NCI-H187 (cell line): ENCODE measurements around the gene MAPK13.
"Not testable (repeated sequence)": the region's sequence is repeated elsewhere in the genome, so short reads cannot be mapped to it uniquely, and the experiment has no call there.

Source experiments
- DNase-seq, 2 experiments: peaks; one replicate each; lab custom pipeline; 2025; lab: John Stamatoyannopoulos, UW

The MAPK13 gene

DNA sequence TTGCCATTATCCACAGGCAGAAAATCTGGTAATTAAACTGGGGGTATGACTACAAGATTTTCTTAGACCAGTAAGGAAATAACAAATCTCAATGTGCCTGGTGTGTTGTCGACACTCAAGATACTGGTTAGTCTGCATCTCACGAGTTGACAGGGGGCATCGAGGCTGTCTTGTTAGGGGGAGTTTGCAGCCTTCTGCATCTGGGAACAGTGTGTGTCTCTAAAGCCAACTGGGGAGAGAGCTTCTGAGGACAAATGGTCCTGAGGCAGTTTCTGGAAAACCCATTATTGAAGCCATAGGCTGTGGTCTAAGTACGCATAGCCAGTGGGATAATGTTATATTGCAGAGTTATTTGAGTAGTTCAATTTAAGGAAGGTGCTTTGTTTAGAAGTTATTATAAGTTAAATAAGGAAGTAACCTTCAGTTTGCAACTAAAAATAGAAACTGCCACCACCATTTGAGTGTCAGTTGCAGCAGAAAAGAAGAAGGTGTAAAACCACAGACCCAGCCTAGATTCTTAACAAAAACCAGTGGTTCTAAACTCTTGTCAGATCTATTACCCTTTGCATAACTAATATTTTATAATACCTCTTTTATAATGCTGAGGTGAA is 15.4 kb upstream of the MAPK13 start:
- no peak for DNase-seq

DNA sequence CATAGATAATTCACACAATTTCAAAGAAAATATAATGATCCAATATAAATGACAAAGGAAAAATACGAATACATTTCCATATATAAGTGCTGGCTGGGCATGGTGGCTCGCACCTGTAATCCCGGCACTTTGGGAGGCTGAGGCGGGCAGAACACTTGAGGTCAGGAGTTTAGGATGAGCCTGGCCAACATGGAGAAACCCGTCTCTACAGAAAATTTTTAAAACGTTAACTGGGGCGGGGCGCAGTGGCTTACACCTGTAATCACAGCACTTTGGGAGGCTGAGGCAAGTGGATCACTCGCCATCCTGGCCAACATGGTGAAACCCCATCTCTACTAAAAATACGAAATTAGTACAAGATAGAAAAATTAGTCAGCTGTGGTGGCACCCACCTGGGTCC is 14.9 kb upstream of the MAPK13 start:
- DNase-seq: no peak

DNA sequence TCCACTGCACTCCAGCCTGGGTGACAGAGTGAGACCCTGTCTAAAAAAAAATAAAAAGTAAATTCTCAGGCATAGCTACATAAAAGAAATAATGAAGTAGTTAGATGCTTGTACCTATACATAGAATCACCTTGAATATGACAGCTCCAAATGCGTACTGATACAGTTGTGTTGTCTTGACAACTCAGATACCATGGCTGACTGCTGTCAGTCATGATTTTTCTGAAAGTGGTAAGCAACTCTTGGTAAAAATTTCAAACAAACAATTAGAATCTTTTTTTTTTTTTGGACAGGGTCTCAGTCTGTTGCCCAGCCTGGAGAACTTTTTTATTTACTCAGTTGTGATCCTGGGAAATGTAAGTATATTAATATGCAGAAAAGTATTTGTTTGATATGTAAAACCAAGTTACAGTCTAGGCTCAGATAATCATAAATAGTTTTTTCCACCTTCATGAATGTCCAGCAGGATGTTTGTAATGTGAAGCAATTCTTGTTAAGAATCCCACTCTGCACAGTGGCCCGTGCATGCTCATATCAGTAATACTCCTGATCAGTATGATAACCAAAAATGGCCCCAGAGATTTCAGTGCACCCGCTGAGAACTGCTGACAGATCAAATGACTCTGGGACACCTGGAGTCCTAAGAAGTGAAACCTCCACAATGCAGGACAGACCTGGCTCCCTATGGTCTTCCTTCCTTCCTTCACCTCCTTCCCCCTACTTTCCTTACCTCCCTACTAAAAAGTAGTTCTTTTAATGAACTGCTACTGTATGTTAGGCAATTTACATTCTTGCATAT is 14.0 kb upstream of the MAPK13 start:
- DNase-seq: no peak

DNA sequence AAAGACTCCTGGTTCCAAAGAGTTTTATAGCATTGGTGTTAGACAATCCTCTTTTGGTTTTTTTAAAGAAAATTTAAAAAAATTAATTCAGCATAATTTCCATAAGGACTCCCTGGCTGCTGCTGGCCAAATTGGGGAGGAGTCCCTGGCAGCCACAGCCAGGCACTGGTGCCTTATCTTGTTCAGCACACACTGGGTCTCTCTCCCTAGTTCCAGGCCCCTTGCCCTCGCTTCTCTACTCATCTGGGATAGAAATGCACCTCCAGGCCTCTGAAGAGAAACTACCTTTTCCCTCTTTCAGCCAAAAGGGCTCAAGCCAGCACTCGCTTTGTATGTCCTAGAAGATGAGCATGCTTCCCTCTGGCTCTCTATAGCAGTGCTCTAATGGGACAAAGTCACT is 13.4 kb upstream of the MAPK13 start:
- no peak for DNase-seq

DNA sequence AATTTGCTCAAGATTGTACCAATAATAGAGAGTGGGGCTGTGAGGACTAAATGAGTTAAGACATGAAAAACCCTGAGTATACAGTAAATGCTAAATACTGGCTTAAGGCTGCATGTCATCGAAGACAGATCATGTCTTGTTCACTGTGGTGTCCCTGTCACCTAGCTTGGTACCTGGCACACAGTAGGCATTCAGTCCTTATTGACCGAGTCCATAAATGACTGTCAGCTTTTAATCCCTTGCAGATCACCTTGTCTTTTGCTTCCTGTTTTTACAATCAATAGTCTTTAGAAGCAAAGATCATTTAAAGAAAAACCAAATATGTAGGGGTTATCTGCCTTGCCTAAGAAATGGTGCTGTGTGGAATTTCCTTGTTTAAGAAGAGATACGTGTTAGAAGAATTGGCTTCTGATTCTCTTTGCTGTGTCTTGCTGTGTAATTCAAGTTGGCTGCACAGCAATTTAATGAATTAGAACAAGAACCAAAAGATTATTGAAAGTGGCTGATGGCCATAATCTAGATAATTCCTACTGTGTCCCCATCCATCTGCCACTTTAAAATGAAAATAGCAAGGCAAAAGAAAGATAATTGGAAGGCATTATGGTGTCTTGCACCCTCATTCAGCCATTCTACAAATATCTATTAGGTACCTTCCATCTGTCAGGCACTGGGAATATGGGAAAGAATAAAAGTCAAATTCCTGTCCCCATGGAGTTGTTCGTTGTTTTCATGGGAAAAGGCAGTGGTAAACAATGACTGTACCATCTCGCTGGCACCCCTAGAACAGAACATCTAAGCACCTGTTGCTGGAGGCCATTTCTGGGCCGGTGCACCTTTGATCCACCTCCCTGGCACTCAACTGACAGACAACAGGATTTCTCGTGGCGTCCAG is 12.4 kb upstream of the MAPK13 start:
- DNase-seq: no peak

DNA sequence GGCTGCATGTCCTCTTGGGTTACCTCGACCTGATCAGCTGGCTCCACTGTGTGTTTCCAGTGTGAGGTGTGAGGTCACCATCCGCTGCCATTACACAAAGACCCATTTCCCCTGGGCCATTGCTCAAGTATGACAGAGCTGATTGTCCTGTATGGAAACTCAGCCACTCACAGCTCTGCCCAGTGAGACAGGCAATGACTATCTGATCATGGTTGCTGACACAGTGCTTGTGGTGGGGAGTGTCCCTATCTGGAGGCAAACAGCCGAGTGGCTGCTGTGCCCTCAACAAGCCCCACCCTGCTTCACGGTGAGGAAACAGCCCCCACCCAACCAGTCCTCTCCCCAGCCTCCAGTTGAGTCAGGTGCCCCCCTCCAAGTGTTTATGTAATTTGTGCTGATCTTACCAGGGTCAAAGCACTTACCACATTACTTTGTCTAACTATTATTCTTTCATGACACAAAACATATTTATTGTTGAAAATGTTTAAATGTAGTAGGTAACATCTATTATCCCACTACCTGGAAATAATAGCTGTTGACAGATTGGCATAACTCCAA is 11.7 kb upstream of the MAPK13 start:
- no peak for DNase-seq

DNA sequence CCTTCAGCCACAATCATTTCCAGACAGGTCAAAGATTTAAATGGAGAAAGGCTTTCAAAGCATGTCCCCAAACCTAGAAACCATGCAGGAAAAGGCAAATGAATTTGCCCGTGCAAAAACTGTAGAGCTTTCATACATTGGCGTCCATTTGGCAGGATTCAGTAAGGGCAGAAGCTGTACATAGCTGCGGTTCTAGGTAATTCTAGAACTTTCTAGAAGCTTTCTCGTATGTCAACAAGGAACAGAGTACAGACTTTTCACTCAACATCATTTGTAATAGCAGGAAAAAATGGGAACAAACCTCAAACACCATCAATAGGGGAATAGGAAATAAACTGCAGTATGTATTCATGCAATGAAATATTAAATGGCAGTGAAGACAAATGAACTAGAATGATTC is 11.1 kb upstream of the MAPK13 start:
- DNase-seq: no peak

DNA sequence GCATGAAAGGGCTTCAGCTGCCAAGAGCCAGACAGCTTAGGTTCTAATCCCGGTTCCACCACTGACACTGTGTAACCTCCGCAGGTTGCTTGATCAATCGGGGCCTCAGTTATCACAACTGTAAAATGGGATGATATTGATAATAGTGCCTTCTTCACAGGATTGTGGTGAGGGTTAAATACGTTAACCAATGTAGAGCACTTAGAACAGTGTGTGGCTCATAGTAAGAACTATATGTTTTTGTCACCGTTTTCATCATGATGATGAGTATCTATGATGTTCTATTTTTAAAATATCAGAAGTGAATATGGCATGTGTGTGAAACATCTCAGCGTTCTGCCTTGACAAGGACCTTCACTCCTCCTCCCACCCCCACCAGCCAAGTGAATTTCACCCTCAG is 10.3 kb upstream of the MAPK13 start:
- DNase-seq: no peak

DNA sequence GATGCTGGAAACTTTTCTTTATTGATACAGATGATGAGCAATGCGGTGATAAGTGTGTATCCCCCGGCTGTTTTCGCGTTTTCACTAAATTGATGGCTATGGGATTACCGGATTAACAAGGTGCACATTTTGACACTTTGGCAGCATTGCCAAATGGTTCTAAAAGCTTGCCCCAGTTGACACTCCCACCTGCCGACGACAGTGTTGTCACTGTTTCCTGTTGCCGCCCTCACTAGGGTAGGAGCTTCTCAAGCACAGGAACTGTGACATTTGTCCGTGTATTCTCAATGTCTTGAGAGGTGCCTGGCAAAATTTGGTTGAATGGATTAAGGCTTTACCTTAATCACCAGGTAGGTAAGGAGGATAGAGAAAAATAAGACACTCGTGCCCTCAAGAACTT is 9.8 kb upstream of the MAPK13 start:
- no peak for DNase-seq

DNA sequence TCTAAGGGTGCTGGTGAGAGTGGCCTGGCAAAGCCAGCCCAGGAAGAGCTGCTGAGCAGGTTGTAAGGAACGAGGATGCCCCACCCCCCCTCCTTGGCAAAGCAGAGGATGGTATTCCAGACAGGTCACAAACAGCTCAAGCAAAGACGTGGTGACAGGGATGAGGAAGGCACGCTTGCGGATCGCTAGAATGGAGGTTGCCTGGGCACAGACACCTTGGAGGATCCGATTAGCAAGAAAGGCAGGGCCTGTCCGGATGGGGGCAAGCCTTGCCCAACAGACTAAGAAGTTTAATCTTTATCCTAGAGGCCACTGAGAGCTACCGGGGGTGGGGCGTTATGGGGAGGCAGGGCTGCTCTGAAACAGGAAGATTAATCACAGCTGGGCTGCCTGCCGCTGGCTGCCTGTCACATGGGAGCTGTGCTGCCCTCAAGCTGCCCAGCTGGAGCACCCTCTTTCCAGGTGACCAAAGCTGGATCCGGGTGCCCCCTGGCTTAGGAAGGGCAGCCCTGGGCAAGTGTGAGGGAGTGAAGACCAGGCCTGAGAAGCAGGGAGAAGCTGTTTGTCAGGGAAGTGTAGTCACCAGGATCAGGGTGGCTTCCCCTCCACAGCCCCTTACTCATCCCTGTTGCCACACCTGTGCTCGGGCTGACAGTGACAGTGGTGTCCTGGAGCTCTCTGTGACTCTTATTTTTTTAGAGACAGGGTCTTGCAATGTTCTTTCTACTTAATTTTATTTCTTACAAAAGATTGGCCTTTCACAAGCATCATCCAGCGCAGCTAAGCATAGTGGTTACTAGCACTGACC is 9.1 kb upstream of the MAPK13 start:
- no peak for DNase-seq

DNA sequence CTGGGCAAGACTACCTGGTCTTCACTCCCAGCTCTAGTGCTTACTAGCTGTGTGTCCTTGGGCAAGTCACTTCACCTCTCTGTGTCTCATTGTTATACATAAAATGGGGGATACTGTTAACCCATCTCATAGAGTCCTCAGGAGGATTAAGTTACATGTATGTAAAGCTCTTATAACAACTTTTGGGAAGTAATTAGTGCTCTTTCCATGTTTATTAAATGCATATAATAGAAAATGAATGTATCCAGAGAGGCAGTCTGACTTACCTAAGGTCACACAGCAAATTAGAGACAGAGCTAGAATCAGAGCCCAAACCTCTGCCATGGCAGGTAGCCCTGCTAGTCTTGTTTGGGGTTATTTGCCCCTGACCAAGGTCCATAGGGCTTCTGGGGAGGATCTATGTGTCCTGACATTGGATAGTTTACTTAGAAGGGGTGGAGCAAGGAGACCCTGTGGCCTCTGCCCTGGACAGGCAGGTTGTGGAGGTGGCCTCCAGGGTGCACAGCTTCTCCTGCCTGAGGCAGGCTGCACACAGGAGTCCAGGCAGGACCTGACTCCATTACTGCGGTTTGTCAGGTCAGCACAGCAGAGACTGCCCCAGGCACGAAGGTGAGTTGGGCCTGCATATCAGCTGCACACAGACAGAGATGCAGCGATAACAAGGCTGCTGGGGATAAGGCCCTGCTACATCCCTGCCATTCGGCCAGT is 8.4 kb upstream of the MAPK13 start:
- DNase-seq: no peak

DNA sequence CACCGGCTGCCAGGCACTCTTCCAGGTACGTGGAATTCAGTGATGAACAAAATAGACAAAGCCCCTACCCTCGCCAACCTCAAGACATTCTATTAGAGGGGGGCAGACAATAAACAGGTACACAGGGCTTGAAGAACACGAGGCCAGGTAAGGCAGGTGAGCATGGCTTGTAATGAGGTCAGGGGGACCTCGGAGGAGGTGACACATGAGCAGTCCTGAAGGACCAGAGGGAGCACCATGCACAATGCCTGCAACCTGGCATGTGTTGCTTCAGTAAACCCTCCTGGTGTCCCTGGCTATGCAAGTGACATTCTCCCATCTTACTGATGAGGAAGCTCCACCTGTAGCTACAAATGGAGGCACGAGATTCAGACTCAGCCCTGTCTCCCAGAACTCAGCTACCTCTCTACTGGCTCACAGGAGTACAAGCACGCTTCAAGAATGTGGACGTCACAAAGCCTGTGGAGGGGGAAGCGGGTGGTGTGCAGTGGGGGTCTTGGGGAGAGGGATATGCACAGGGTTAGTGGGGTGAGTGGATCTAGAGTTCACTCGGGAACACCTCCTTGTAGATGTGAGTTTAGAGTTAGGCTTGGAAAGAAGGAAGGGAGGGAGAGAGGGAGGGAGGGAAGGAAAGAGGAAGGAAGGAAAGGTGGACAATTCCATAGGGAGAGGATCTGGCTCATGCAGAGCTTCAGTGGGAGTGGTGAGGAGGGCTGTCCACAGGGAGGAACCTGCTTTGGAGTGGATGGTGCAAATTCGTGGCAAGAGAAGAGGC is 7.6 kb upstream of the MAPK13 start:
- no peak for DNase-seq

DNA sequence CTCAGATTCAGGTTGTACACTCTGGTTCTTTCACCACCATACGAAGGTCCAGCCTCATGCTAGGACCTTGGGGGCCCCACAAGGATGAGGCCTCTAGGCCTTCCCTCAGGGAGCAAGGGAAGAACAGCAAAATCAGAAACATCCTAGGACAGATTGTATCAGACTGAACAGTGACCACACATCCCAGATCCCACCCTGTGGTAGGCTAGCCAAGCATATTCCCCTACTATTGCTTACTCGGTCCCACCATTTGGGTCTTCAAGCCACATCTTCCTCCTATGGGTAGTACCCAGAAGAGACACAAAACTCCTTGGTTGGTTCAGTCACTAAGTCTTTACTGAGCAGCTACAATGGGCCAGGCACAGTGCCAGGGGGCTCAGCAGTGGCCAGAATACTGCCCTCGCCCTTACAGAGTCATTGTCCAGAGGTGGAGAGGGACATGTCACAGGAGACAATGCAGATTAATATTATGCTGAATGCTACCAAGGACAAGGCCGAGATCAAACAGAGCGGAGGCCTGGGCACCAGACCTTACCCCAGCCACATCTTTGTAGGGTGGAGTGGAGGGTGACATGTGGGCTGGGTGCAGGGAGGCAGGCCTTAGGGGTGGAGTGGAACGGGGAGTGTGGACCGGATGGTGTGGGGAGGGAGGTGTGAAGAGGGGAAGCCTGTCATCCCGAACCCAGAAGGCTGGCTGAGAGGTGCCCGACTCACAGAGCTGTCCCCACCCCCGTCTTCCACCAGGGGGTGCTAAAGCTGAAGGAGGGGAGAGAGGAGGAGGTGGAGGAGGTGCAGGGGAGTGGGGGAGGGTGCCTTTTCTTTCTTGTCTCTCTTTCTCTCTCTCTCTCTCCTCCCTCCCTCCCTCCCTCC is 6.8 kb upstream of the MAPK13 start:
- peak; percentile 39 to 53 for DNase-seq

DNA sequence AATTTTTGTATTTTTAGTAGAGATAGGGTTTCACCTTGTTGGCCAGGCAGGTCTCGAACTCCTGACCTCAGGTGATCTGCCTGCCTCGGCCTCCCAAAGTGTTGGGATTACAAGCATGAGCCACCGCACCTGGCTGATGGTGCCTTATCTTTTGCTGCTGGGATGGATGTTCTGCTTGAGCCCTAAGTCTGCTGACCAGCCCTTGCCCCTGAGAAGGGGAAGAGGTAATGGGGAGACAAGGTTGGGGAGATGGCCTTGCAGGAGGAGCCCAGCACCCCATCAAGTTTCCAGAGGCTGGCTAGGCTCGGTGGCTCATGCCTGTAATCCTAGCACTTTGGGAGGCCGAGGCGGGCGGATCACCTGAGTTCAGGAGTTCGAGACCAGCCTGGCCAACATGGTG is 6.0 kb upstream of the MAPK13 start:
- not testable (repeated sequence) for DNase-seq

DNA sequence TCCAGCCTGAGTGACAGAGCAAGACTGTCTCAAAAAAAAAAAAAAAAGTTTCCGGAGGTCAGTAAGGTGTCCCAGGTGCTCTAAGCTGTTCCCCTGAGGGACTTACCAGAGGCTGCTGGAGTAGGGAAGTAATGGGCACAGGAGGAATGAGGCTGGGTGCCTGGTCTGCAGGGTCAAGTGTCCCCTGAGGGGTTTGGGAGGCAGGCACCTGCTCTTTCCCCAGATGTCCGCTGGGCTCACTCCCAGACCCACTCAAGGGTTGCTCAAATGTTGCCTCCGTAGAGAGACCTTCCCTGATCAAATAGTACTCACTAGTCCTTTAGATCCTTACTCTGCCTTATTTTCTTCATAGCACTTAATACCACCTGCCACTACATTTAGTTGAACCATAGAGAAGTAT is 5.4 kb upstream of the MAPK13 start:
- no peak for DNase-seq

DNA sequence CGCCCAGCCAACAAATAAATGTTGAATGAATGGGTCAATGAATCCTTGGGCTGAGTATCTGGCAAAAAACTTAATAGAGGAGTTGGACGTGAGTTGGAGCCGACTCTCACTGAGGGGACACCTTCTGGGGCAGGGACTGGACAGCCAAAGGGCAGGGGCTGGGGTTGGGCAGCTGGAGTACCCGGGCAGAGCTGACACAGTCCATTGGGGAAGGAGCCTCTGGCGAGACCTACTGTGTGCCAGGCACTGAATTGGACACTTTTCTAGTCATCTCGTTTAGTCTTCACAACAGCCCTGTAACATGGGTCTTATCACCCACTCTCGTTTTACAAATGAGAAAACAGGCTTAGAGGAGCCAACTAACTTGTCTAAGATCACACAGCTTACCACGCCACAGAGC is 4.7 kb upstream of the MAPK13 start:
- no peak for DNase-seq

DNA sequence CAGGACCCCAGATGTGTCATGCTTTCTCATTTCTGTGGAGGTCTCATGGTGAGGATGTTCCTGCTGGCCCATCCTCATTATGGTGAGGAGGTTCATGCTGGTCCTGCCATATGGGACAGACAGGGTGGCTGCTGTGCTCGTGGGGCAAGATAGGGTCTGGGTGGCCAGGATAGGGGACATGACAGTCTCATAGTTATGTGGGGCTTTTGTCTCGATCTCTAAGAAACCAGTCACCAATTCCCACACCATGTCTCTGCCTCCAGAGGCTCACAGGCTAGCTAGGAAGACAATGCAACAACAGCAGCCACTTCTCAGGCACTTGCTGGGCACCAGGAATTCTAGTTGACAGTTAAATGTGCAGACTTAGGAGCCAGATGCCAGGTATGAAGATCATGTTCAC is 4.2 kb upstream of the MAPK13 start:
- DNase-seq: no peak

DNA sequence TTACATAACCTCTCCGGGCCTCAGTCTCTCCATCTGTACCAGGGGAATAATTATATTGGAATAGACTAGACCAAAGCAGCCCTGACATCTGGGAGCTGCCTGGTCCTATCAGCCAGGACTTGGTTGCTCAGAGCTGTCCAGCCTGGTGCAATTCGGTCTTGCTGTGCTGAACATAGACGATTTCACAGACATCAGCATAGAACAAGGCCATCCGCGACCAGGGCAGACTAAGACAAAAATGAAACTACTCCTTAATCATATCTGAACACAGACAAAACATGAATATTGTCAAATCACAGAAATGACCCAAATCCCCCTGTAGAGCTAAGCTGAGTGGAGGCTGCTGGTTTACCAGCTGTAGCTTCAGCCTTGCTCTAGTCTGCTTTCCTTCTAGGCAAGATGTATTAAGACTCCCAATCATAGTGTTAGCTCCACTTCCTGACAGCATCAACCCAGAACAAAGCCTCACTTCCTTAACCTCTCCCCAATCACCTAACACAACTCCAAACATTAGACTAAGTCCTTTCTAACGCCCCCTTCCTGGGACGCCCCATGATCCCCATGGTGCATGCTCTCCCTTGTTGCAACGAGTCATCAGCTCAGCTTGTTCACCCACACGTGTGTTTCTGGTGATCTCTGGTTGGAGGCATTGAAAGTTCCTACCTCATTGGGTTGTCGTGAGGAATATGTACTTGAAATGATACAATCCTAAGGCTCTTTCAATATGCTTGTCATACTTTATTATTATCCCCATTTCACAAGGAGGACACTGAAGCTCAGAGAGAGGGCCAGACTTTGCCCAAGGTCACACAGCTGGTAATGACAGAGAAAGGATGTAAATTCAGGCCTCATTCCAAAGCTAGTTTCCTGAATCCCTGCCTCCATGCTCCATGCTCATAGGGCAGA is 3.5 kb upstream of the MAPK13 start:
- no peak for DNase-seq
